ENCODE measurements around the gene CCDC91.

Gene CCDC91

GRCh38 chr12:28513983-28514382, 323.7 kb downstream of the CCDC91 start:
- DNase-seq (ENCODE audit: low read depth in 1 of 2, low spot score in 1 of 2): no peak

GRCh38 chr12:28517101-28517500, 326.8 kb downstream of the CCDC91 start:
- no peak for DNase-seq (ENCODE audit: low read depth in 1 of 2, low spot score in 1 of 2)

DNA sequence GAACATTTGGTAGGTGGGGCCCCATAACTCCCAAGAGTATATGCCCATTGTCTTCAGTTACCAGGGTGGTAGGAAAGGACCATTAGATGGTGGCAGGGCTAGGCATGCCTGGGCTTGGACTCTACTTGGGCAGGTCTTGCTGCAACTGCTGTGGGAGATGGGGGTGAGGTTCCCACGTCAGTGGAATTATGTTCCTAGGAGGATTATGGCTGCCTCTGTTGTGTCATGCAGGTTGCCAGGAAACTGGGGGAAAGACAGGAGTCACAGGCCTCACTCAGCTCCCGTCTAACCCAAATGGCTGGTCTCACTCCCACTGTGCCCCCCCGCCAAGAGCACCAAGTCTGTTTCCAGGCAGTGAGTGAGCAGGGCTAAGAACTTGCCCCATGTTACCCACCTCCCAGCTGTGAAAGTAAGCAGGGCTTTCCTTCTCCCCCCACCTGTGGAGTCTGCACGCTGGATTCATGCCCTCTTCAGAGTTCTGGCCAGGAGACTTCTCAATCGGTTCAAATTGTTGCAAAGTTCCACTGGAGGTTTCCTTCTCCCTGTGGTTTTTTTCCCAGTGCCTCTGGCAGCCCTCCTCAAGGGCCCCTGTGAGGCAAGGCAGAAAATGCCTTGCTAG, 337.5 kb downstream of the CCDC91 start:
- DNase-seq (ENCODE audit: low read depth in 1 of 2, low spot score in 1 of 2): no peak

DNA sequence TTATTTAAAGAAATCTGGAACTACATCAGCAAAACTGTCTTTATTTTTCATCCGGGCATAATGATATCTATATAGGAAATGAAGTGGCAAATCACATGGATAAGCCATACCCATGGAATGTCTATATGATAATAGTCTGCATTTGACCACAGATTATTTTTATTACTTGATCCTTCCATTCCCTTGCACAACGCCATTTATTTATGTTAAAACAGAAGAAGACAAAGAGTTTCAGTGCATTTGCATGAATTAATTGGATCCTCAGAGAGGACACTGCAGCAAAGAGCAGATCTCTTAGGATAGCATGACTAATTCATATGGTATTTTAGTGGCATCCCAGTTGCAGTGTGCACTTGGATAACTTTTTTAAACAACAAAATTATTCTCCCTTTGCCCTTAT, 345.0 kb downstream of the CCDC91 start:
- DNase-seq (ENCODE audit: low read depth in 1 of 2, low spot score in 1 of 2): no peak

GRCh38 chr12:28536088-28536487, 345.8 kb downstream of the CCDC91 start:
- no peak for DNase-seq (ENCODE audit: low read depth in 1 of 2, low spot score in 1 of 2)

DNA sequence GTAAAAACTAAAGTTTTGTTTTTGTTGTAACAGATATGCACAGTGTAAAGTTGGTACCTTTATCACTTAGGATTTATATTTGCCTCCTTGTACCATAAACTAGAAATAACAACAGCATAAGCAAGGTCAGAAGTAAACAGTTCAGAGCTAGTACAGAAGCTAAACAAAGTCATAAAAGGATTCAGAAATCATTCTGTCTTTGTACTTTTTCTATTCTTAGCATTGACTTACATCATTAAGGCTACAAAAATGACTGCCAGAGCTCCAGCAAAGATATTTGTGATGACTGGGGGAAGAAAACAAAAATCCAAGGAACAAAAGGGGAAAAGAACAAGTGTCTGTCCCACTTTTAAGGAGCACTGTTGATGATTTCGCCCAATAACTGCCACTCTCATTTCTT, 347.2 kb downstream of the CCDC91 start:
- DNase-seq (ENCODE audit: low read depth in 1 of 2, low spot score in 1 of 2): no peak

GRCh38 chr12:28539691-28540323, 349.6 kb downstream of the CCDC91 start:
- DNase-seq (ENCODE audit: low read depth in 1 of 2, low spot score in 1 of 2): no peak

- no peak for DNase-seq (ENCODE audit: low read depth in 1 of 2, low spot score in 1 of 2)
Observed at GRCh38 chr12:28540324-28540714, 350.1 kb downstream of the CCDC91 start.

DNA sequence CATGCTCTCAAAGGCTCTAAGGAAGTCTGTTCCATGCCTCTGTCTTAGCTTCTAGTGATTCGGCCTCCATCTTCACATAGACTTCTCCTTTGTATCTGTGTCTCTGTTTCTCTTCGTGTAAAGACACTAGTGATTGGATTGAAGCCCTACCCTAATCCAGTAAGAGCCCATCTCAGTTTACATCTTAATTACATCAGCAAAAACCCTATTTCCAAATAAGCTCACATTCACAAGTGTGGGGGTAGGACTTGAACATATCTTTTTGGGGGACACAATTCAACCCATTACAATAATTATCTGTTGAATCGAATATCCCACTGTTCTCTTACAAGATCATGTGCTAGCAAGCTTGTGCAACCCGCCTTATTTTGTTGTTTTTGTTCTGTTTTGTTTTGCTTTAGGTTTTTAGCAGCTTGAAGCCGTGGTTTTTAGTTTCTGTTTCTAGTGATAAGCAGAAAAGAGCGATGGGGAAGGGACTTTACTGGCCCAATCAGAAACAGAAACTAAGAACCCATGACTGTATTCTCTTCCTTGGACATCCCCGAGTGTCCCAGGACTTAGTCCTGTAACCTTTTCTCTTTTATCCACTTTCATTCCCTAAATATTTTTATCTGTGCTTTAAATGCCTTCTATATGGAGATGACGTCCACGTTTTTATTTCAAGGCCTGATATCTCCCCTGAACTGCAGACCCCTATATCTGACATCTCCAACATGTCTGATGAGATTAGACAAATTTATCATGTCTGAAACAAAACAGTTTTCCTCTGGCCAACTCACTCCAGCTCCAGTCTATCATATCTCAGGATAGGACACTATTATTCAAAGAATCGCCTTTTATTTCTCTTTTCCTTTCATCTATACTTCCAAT, 353.0 kb downstream of the CCDC91 start:
- DNase-seq (ENCODE audit: low read depth in 1 of 2, low spot score in 1 of 2): no peak

- no peak for DNase-seq (ENCODE audit: low read depth in 1 of 2, low spot score in 1 of 2)
Observed at GRCh38 chr12:28550757-28551704, 360.8 kb downstream of the CCDC91 start.

- DNase-seq (ENCODE audit: low read depth in 1 of 2, low spot score in 1 of 2): no peak
Observed at GRCh38 chr12:28552251-28552970, 362.2 kb downstream of the CCDC91 start.

DNA sequence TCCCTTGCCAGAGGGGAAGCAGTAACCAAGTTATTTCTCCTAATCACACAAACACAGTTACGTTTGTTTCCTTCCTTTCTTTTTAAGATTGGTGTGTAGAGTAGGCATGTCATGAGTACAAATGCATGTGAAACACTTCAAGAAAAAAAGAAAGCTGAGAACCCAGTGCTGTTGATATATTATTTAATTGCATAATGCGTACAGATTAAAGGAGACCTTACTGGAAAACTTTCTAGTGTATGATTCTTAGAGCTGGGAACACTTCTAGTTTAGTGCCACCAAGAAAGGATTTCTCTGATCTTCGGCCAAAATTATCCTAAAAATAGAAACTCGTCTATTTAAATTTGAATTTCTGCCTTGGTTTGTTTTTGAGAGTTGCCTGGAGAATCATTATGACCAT, 365.5 kb downstream of the CCDC91 start:
- DNase-seq (ENCODE audit: low read depth in 1 of 2, low spot score in 1 of 2): no peak

DNA sequence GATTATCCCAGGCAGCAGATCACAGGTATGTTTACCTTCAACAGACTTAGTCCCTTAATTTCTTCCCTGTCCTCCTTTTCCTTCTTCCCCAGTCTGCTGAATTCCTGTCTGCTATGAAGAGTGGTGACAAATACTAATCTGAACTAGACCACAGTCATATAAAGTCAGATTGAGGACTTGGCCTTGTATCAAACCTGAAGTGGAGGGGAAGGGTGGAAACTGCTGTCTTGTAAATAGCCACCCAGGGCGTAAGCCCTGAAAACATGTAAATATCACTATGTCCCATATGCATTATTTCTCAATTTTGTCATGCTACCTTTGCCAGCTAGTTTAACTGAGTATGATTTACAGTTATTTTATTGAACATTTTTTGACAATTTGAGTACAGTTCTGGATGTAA, 368.0 kb downstream of the CCDC91 start:
- DNase-seq (ENCODE audit: low read depth in 1 of 2, low spot score in 1 of 2): no peak

DNA sequence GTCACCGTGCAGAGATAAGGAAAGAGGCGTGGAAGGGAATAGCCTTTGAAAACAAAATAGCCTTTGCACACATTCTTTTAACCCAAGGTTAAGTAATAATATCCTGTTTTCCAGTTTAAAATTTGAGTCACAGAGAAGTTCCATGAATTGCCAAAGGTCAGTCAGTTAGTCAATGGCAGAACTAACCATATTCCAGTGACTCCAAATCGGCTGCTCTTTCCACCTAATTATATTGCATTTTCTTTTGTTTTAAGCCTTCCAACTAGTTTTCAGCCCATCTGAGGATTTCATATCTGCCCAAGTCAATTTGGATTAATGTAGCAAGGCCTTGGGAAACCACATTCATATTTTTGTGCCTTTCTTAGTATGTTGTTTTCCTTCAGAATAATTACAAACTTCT, 373.0 kb downstream of the CCDC91 start:
- no peak for DNase-seq (ENCODE audit: low read depth in 1 of 2, low spot score in 1 of 2)

- no peak for DNase-seq (ENCODE audit: low read depth in 1 of 2, low spot score in 1 of 2)
Observed at GRCh38 chr12:28563936-28564335, 373.7 kb downstream of the CCDC91 start.

GRCh38 chr12:28568118-28568517, 377.9 kb downstream of the CCDC91 start:
- no peak for DNase-seq (ENCODE audit: low read depth in 1 of 2, low spot score in 1 of 2)

DNA sequence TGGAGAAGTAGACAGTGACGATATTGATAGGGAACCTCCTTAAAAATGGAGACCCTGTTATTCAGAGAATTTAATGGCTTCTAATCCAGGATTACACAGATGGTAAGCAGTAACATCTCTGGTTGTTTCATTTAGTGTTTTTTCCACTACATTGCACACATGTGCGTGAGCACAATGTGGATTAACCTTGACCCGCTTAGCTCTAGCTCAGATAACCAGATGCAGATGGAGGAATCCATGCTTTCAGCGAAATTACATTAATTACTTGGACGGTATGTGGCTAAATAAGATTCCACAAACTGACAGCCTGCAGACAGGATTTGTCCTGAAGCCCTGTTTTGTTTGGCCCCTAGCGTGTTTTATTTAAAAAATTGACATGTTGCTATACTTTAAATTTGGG, 378.4 kb downstream of the CCDC91 start:
- no peak for DNase-seq (ENCODE audit: low read depth in 1 of 2, low spot score in 1 of 2)

DNA sequence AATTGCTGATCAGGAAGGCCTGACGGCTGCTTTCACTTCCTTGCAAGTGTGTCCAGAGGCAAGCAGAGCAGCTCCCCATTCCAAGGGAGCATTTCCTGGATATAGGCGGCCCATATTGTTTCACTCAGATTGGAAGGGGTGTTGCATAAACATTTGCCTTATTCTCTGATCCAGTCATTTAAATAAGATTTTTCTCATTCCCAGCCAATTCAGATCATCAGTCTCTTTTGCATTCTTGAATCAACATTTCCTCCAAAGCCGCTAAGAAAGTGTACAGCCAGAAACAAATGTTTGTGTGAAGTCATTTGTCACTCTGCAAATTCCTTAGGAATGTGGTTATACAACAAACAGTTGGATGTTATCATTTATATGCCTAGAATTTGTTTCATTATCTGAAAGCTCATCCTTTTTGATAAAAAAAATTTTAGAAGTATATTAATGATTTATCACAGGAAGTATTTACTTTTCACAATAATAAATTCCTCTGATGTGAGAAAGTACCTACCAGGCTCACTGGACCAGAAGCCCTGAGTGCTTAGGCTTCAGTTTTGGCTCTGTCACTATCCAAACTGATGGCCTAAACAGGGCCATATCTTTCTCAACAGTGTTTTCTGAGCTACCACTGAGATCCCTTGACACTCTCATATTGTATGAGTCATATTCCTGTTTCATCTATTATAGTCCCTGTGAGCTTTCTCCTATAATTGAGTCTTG, 379.6 kb downstream of the CCDC91 start:
- DNase-seq (ENCODE audit: low read depth in 1 of 2, low spot score in 1 of 2): no peak

GRCh38 chr12:28570811-28571210, 380.6 kb downstream of the CCDC91 start:
- no peak for DNase-seq (ENCODE audit: low read depth in 1 of 2, low spot score in 1 of 2)

All from stimulated activated CD4-positive, alpha-beta T cell treated with anti-CD3 and anti-CD28 coated beads, Interleukin-15, amount 100 ng/mL, for 1 hour (primary cell).